ENCODE data around the gene SIX5. TPM values are rescaled to one million over a fixed set of nuclear protein-coding genes. Genes with fewer than 3 reads are reported as not detected.
A peak's percentile ranks its signal among the peaks of the same experiment; 100 is the strongest.

The SIX5 gene
- total and polyA plus RNA-seq, 9 of the 15 experiments (the other 6 are each of a cell fraction or from before 2014, with no cell fraction given) = 1.4 to 17.2 (median 7.4) TPM; not detected in 2

DNA sequence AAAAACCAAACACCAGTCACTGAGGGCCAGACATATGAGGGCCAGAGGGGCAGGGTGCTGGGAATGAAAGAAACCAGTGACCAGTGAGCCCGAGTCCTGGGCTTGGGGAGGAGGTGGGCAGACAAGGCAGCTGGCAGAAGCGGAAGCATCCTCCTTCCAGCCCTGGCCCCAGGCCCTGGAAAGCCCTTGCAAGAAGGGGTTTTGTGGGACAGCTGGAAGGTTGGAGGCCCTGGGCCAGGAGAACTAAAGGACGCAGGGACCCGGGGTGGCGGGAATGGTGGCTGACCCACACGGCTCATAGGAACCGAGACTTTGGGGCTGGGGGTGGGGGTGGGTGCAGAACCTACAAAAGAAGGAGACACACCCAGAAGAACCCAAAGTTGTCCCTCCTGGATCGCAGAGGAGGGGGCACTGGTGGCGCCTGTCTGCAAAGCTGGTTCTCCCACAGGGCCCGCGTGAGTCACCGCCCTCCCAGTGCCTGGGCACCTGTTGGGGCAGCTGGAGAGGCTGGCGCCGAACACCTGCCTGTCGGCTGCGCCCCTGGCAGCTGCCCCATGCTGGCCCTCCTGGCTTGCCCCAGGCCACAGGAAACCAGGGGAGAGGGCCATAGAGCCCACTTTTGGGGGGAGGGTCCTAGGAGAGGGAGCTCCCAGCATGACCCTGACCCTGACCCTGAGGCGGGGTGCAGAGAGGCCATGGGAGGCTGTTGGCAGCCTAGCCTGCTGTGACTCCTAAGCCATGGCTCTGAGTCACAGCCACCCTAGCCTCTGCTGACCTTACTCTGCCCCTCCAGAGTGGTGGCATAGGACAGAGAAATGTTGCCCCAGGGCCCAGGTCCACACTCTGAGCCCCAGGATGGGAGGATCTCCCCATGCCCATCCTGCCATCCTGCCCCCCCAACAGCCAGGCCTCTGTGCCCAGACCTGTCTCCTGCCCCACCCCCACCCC, 12.4 kb upstream of the SIX5 start (continued):
- TF ChIP-seq ILF3 (IDR thresholded peaks at IDR 0.05; ENCODE audit: borderline replicate concordance) = no peak
- TF ChIP-seq POLR2B (IDR thresholded peaks at IDR 0.05; ENCODE audit: low read depth, partially characterized antibody) = no peak
- no peak for TF ChIP-seq SMARCC2 (IDR thresholded peaks at IDR 0.05; ENCODE audit: low read depth)
- TF ChIP-seq BACH1 (tag; IDR thresholded peaks at IDR 0.05) = no peak
- no peak for TF ChIP-seq JUND (IDR thresholded peaks at IDR 0.05; ENCODE audit: borderline replicate concordance, low read depth, low read length)
- no peak for TF ChIP-seq JUND (tag; IDR thresholded peaks at IDR 0.05; ENCODE audit: borderline replicate concordance, low read depth, low read length)
- no peak for TF ChIP-seq MCM7 (IDR thresholded peaks at IDR 0.05)
- TF ChIP-seq, protein P1, sequence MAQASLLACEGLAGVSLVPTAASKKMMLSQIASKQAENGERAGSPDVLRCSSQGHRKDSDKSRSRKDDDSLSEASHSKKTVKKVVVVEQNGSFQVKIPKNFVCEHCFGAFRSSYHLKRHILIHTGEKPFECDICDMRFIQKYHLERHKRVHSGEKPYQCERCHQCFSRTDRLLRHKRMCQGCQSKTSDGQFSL (CRISPR knock-in tag; IDR thresholded peaks at IDR 0.05) = 0 out of 2 replicates have a peak, but pooled peaks have one; percentile 52
- TF ChIP-seq, protein P1 (tag; IDR thresholded peaks at IDR 0.05) = no peak
- TF ChIP-seq RB1 (IDR thresholded peaks at IDR 0.05; ENCODE audit: low read depth) = no peak
- TF ChIP-seq, protein P2, sequence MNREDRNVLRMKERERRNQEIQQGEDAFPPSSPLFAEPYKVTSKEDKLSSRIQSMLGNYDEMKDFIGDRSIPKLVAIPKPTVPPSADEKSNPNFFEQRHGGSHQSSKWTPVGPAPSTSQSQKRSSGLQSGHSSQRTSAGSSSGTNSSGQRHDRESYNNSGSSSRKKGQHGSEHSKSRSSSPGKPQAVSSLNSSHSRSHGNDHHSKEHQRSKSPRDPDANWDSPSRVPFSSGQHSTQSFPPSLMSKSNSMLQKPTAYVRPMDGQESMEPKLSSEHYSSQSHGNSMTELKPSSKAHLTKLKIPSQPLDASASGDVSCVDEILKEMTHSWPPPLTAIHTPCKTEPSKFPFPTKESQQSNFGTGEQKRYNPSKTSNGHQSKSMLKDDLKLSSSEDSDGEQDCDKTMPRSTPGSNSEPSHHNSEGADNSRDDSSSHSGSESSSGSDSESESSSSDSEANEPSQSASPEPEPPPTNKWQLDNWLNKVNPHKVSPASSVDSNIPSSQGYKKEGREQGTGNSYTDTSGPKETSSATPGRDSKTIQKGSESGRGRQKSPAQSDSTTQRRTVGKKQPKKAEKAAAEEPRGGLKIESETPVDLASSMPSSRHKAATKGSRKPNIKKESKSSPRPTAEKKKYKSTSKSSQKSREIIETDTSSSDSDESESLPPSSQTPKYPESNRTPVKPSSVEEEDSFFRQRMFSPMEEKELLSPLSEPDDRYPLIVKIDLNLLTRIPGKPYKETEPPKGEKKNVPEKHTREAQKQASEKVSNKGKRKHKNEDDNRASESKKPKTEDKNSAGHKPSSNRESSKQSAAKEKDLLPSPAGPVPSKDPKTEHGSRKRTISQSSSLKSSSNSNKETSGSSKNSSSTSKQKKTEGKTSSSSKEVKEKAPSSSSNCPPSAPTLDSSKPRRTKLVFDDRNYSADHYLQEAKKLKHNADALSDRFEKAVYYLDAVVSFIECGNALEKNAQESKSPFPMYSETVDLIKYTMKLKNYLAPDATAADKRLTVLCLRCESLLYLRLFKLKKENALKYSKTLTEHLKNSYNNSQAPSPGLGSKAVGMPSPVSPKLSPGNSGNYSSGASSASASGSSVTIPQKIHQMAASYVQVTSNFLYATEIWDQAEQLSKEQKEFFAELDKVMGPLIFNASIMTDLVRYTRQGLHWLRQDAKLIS (CRISPR knock-in tag; IDR thresholded peaks at IDR 0.05) = no peak
- TF ChIP-seq ZNF133 (CRISPR knock-in tag; IDR thresholded peaks at IDR 0.05) = no peak
- TF ChIP-seq, protein P3, sequence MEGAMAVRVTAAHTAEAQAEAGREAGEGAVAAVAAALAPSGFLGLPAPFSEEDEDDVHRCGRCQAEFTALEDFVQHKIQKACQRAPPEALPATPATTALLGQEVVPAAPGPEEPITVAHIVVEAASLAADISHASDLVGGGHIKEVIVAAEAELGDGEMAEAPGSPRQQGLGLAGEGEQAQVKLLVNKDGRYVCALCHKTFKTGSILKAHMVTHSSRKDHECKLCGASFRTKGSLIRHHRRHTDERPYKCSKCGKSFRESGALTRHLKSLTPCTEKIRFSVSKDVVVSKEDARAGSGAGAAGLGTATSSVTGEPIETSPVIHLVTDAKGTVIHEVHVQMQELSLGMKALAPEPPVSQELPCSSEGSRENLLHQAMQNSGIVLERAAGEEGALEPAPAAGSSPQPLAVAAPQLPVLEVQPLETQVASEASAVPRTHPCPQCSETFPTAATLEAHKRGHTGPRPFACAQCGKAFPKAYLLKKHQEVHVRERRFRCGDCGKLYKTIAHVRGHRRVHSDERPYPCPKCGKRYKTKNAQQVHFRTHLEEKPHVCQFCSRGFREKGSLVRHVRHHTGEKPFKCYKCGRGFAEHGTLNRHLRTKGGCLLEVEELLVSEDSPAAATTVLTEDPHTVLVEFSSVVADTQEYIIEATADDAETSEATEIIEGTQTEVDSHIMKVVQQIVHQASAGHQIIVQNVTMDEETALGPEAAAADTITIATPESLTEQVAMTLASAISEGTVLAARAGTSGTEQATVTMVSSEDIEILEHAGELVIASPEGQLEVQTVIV (CRISPR knock-in tag; IDR thresholded peaks at IDR 0.05; ENCODE audit: borderline replicate concordance) = no peak
- no peak for TF ChIP-seq FOXK1 (CRISPR knock-in tag; IDR thresholded peaks at IDR 0.05; ENCODE audit: borderline replicate concordance)
- TF ChIP-seq RBM25 (IDR thresholded peaks at IDR 0.05; ENCODE audit: low read depth, low read length, severe bottlenecking) = no peak
